Esophagus squamous epithelium (tissue), 5 donors: ENCODE data around the gene ALOXE3. TPM values are rescaled to one million over a fixed set of nuclear protein-coding genes. Genes with fewer than 3 reads are reported as not detected.
"Not testable (repeated sequence)": the region's sequence is repeated elsewhere in the genome, so short reads cannot be mapped to it uniquely, and the experiment has no call there.

Experiments used
- DNase-seq: peaks from one replicate; lab custom pipeline; 2025; lab: John Stamatoyannopoulos, UW
- H3K27ac ChIP-seq, 4 donors: fragments of 200-600 bp; sonication (generic); one replicate each; pipeline ENCODE4 v1.5.1; 2016 to 2019; ENCODE audit warnings: mild to moderate bottlenecking in 1 of 4
- H3K27me3 ChIP-seq, 4 donors: fragments of 200-600 bp; sonication (generic); 1 replicate in 3 of 4; 2 replicates in 1 of 4; pipeline versions ENCODE4 v1.5.1 to v1.6.0; 2017 to 2021; ENCODE audit warnings: antibody characterized with exemption in 1 of 4
- H3K36me3 ChIP-seq, 3 donors: fragments of 200-600 bp; sonication (generic); one replicate each; pipeline ENCODE4 v1.5.1; 2016 to 2019
- H3K4me1 ChIP-seq, 3 donors: fragments of 200-600 bp; sonication (generic); one replicate each; pipeline ENCODE4 v1.5.1; 2017 to 2019
- H3K4me3 ChIP-seq, 4 donors: fragments of 200-600 bp; sonication (generic); 1 replicate in 3 of 4; 2 replicates in 1 of 4; pipeline ENCODE4 v1.5.1; 2016 to 2019; ENCODE audit warnings: mild to moderate bottlenecking in 2 of 4, moderate library complexity in 1 of 4
- H3K9me3 ChIP-seq, 3 donors: fragments of 200-600 bp; sonication (generic); one replicate each; pipeline ENCODE4 v1.5.1; 2016 to 2019
- POLR2A ChIP-seq, 4 donors: fragments of 450-650 bp; IDR thresholded peaks; one replicate each; pipeline ENCODE4 v1.6.1; 2017; ENCODE audit warnings: antibody characterized with exemption in 4 of 4, mild to moderate bottlenecking in 4 of 4, moderate library complexity in 3 of 4
- WGBS, 2 donors: methylation state at CpG; one replicate each; pipeline ENCODE4 v1.1.5; 2018; 5-methylcytosine and 5-hydroxymethylcytosine counted together
- intact Hi-C: fragments of 100-400 bp; cut with DNase I; formaldehyde crosslinking; loops from one replicate; pipeline ENCODE4 v1.15.0; 2022
- total RNA-seq, 4 donors: library from RNA; depleted of rRNA; stranded (reverse); fragments of >200 nt; gene quantifications; one replicate each; pipeline ENCODE4 v1.1.0, GENCODE V29; 2016
- TF ChIP-seq, protein P1 (sequence below), 6 experiments: fragments of 450-650 bp in 4 of 6; fragments of 200-600 bp in 2 of 6; sonication (generic) in 2 of 6; IDR thresholded peaks; one replicate each; pipeline ENCODE4 v1.5.1; 2016 to 2019; ENCODE audit warnings: antibody characterized with exemption in 6 of 6, mild to moderate bottlenecking in 4 of 6, moderate library complexity in 4 of 6
- donor health status: DM: yes; HTN: yes; CAD: no.

The ALOXE3 gene
- total RNA-seq, 4 donors from 2014 or later = 0.30 to 8.8 (median 2.2) TPM; not detected in 1

DNA sequence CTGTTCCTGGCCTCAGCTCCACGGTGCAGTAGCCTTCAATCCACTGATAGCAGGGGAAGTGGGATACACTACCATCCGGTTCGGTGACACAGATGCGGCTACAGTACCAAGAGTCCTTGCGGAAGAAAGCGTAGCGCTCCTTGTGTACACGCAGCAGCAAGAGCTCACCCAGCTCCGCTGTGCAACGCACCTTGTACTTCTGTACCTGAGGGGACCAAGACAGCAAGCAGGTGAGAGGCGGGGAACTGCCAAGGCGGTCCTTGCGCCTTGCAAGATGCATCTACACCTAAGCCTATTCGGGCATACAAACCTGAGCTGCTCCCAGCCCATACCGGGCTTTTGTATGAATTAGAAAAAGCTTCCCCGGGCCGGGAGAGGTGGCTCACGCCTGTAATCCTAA, 1.5 kb downstream of the ALOXE3 start:
- peaks cover 0 to 76% (median 0%) of the 10 kb centered on the region in 4 donors for H3K27me3 ChIP-seq
- 40 to 75% methylated on average over 2 to 8 of the region's 18 CpGs for WGBS, 2 donors
- intact Hi-C loops = no loop called here

DNA sequence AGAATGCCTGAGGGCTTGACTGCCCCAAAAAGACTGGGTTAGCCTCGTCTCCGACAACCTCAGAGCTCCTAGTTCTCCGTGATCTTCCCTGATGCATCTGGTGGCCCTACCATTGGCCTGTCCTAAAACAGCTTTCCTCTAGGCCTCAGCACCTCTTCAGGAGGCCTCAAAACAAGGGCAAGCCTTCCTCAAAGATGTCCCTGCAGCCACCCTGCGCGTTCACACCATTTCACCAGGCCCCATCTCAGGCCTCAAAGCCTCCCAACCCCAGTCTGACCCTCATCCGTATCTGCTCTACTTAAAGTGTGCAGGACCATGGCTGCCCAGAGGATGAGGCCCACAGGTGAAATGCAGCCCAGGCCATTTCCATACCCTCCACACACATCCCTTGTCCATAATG, 7.4 kb downstream of the ALOXE3 start:
- no peaks in the 10 kb centered on the region for H3K36me3 ChIP-seq
- no peak overlapping the region for H3K27ac ChIP-seq
- no peak for DNase-seq
- H3K4me3 ChIP-seq = no peak overlapping the region
- peaks cover 0 to 80% (median 2%) of the 10 kb centered on the region in 4 donors for H3K27me3 ChIP-seq
- TF ChIP-seq, protein P1, sequence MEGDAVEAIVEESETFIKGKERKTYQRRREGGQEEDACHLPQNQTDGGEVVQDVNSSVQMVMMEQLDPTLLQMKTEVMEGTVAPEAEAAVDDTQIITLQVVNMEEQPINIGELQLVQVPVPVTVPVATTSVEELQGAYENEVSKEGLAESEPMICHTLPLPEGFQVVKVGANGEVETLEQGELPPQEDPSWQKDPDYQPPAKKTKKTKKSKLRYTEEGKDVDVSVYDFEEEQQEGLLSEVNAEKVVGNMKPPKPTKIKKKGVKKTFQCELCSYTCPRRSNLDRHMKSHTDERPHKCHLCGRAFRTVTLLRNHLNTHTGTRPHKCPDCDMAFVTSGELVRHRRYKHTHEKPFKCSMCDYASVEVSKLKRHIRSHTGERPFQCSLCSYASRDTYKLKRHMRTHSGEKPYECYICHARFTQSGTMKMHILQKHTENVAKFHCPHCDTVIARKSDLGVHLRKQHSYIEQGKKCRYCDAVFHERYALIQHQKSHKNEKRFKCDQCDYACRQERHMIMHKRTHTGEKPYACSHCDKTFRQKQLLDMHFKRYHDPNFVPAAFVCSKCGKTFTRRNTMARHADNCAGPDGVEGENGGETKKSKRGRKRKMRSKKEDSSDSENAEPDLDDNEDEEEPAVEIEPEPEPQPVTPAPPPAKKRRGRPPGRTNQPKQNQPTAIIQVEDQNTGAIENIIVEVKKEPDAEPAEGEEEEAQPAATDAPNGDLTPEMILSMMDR (IDR thresholded peaks at IDR 0.05) = no peak
- no peak for TF ChIP-seq POLR2A (IDR thresholded peaks at IDR 0.05)
- peaks cover 9 to 34% (median 11%) of the 10 kb centered on the region in 3 donors for H3K4me1 ChIP-seq
- H3K9me3 ChIP-seq = no peaks in the 10 kb centered on the region
- WGBS, 2 donors = 78 to 95% methylated on average over 6 of the region's 6 CpGs
- intact Hi-C loops = loop anchor here (5.0 kb wide), 1 partner anchor 34 kb away; no protein-coding TSS in a partner anchor

More for the DNA sequence above, 1.5 kb downstream of the ALOXE3 start:
- no peak overlapping the region for H3K4me3 ChIP-seq
- H3K4me1 ChIP-seq = peaks cover 29 to 43% (median 31%) of the 10 kb centered on the region in 3 donors
- H3K36me3 ChIP-seq = no peaks in the 10 kb centered on the region
- TF ChIP-seq POLR2A (IDR thresholded peaks at IDR 0.05) = no peak
- no peak for DNase-seq
- no peaks in the 10 kb centered on the region for H3K9me3 ChIP-seq
- no peak overlapping the region for H3K27ac ChIP-seq

DNA sequence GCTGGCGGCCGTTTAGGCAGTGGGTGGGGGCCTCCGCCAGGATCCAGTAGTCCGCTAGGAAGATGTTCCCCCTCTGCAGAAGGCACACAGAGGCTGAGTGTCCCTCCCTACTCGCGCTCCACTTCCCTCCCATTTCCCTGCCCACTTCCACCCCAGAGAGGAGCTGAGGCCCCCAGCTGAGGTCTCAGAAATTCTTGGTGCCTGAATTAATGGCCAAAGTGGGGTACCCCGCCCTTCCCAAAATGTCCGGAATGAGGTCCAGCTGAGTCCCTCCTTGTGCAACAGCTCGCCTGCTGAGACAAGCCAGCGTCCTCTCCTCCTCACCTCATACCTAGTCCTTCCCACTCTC, 7.9 kb downstream of the ALOXE3 start:
- intact Hi-C loops = loop anchor here (5.0 kb wide), 1 partner anchor 33 kb away; no protein-coding TSS in a partner anchor
- Histone ChIP-seq H3K36me3 (no peaks in the 10 kb centered on the region), H3K9me3 (no peaks in the 10 kb centered on the region), H3K27me3 (peaks cover 0 to 75% (median 2%) of the 10 kb centered on the region in 4 donors), H3K27ac (no peak overlapping the region), H3K4me1 (peaks cover 9 to 39% (median 11%) of the 10 kb centered on the region in 3 donors), H3K4me3 (peak overlapping the region in 3 of 4 donors; percentile 46 to 63 (median 50))
- TF ChIP-seq, protein P1 (IDR thresholded peaks at IDR 0.05) = peak in 1 of 6 experiments; percentile 26
- TF ChIP-seq POLR2A (IDR thresholded peaks at IDR 0.05) = no peak
- DNase-seq = no peak
- 24 to 28% methylated on average over 6 to 9 of the region's 10 CpGs for WGBS, 2 donors

DNA sequence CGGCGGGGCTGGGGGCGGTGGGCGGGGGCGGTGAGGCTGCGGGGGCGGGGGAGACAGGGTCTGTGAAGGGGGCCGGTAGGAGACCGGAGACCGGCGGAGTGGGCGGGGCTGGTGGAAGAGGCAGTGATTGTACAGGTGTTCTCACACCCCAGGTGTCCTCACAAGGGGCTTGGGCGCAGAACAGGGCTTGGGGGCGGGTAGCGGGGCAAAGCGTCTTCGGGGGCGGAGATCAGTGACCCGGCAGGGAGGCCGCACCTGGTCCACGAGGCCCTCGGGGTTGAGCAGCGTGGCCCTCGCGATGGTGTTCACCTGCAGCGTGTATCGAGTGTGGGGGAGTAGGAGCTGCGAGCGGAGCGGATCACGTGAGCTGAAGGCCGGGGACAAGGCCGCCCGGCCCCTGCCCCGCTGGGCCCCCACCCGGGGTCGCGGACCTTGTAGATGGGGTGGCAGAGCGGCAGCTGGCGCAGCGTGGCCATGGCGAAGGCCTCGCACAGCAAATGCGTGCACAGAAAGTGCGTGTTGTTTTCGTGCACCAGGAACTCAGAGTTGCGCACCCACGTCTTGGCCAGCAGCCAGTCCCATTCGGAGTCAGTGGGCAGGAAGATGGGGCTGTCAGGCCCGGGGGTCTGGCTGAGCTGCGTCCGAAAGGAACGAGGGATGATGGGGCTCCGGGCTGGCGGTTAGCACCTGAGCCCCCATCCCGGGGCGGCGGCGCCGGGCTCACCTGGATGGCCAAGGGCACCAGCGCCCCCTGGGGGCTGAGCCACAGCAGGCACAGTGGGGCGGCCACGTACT, 8.5 kb downstream of the ALOXE3 start:
- no peaks in the 10 kb centered on the region for H3K9me3 ChIP-seq
- H3K27me3 ChIP-seq = peaks cover 0 to 69% (median 2%) of the 10 kb centered on the region in 4 donors
- no peaks in the 10 kb centered on the region for H3K36me3 ChIP-seq
- WGBS, 2 donors = 8% methylated on average over 13 of the region's 63 CpGs; no CpG with 5 or more reads in 1 of the 2 donors
- H3K27ac ChIP-seq = peak overlapping the region in 1 of 4 donors; percentile 21
- intact Hi-C loops = loop anchor here (5.0 kb wide), 1 partner anchor 33 kb away; no protein-coding TSS in a partner anchor
- H3K4me3 ChIP-seq = peak overlapping the region; percentile 32 to 63 (median 48)
- no peak for DNase-seq
- no peak for TF ChIP-seq POLR2A (IDR thresholded peaks at IDR 0.05)
- TF ChIP-seq, protein P1 (IDR thresholded peaks at IDR 0.05) = peak; percentile 89 to 96 (median 91)
- H3K4me1 ChIP-seq = peaks cover 9 to 45% (median 11%) of the 10 kb centered on the region in 3 donors

DNA sequence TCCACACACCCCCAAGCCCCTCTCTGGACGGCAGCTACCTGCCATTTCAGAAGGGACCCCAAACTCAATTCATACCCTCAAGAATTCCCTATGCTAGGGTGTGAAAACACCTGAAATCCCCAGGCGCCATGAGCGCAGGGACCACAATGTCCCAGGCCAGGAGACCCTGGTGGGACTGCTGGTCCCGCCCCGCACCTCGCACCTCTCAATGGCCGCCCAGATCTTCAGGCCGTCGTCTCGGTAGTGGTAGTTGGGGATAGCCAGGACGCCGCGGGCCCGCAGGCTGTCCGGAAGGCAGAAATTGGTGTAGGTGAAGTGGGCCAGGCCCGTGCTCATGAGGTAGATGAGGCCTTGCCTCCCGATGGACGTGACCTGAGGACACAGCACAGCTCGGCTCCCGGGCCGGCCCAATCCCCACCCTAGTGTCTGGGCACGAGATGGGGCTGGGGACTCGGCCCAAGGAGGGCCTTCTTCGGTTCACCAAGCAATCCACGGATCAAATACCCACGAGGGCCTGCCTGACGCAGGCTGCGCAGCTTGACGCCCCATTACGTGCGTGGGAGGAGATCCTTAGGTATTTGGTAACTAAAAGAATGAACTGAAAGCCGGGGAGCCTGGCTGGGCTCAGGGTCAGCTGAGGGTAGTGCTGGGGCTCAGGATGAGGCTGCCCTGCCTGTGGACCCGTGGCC, 9.2 kb downstream of the ALOXE3 start:
- Histone ChIP-seq H3K36me3 (no peaks in the 10 kb centered on the region), H3K9me3 (no peaks in the 10 kb centered on the region), H3K4me3 (no peak overlapping the region), H3K27me3 (peaks cover 0 to 62% (median 2%) of the 10 kb centered on the region in 4 donors), H3K27ac (no peak overlapping the region), H3K4me1 (peaks cover 9 to 51% (median 12%) of the 10 kb centered on the region in 3 donors)
- 75 to 83% methylated on average over 6 to 24 of the region's 33 CpGs for WGBS, 2 donors
- no peak for DNase-seq
- intact Hi-C loops = no loop called here
- TF ChIP-seq, protein P1 (IDR thresholded peaks at IDR 0.05) = no peak
- TF ChIP-seq POLR2A (IDR thresholded peaks at IDR 0.05) = no peak

DNA sequence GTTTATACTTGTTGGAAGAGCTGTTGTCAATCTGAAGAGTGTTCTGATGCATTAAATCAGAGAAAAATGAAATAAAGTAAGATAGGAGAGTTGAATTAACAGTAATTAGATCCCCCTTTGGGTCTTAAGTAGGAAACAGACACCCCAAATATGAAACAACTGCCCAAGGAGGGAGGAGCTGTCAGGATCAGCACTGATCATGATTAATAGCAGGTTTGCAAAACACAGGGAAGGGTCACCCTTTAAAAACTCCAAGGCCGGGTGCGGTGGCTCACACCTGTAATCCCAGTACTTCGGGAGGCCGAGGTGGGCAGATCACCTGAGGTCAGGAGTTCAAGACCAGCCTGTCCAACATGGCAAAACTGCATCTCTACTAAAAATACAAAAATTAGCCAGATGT, 11.3 kb downstream of the ALOXE3 start:
- intact Hi-C loops, H3K9me3 ChIP-seq, H3K4me3 ChIP-seq, DNase-seq, H3K36me3 ChIP-seq: not testable (repeated sequence)
- WGBS, 2 donors = 57 to 84% methylated on average over 4 of the region's 4 CpGs
- H3K27me3 ChIP-seq = peaks cover 0 to 41% (median 2%) of the 10 kb centered on the region in 4 donors
- H3K4me1 ChIP-seq = peaks cover 9 to 63% (median 22%) of the 10 kb centered on the region in 3 donors
- H3K27ac ChIP-seq = peak overlapping the region in 3 of 4 donors; percentile 47 to 76 (median 54)
